ENCODE measurements around the gene FUCA1. TPM values are rescaled to one million over a fixed set of nuclear protein-coding genes. Genes with fewer than 3 reads are reported as not detected.

Gene FUCA1
- total and polyA plus RNA-seq, 2 of the 8 experiments (the other 6 are each of a cell fraction or from before 2014, with no cell fraction given) = 5.9 to 6.4 TPM

- no peak for TF ChIP-seq CREB1 (IDR thresholded peaks at IDR 0.05)
- TF ChIP-seq KDM4A (IDR thresholded peaks at IDR 0.05; ENCODE audit: low read depth, low read length, severe bottlenecking) = peak; percentile 50
- TF ChIP-seq GTF2F1 (IDR thresholded peaks at IDR 0.05; ENCODE audit: borderline replicate concordance, low read depth, low read length) = peak; percentile 54; the same call in 1 of the 2 replicates
- TF ChIP-seq POLR2AphosphoS5 (IDR thresholded peaks at IDR 0.05; ENCODE audit: low read depth, low read length) = peak; percentile 95
- peak; percentile 98 for TF ChIP-seq PHF8 (conservative IDR thresholded peaks at IDR 0.05; ENCODE audit: low read depth, low read length)
- peak; percentile 89; the same call in 1 of the 2 replicates for TF ChIP-seq RBBP5 (IDR thresholded peaks at IDR 0.05; ENCODE audit: borderline replicate concordance, low read depth, low read length)
- peak; percentile 87 for TF ChIP-seq EGR1 (IDR thresholded peaks at IDR 0.05; ENCODE audit: borderline replicate concordance, low read depth, low read length)
- TF ChIP-seq ATF3 (IDR thresholded peaks at IDR 0.05; ENCODE audit: insufficient read depth, low read depth, low read length) = peak; percentile 45; the same call in 1 of the 2 replicates
- peak; percentile 94 for TF ChIP-seq KDM5A (IDR thresholded peaks at IDR 0.05; ENCODE audit: low read length)
- TF ChIP-seq TAF7 (optimal IDR thresholded peaks at IDR 0.05; ENCODE audit: borderline replicate concordance, low read depth, low read length) = peak; percentile 92
- TF ChIP-seq SIN3A (conservative IDR thresholded peaks at IDR 0.05 in 1 of 2, IDR thresholded peaks at IDR 0.05 in 1 of 2; ENCODE audit: low read depth in 1 of 2, low read length in 2 of 2) = peak in 1 of 2 experiments; percentile 68; a peak in 1 of 4 replicates
- TF ChIP-seq RAD21 (IDR thresholded peaks at IDR 0.05 in 1 of 2, conservative IDR thresholded peaks at IDR 0.05 in 1 of 2; ENCODE audit: low read depth in 2 of 2, low read length in 2 of 2) = no peak
- TF ChIP-seq HDAC2 (IDR thresholded peaks at IDR 0.05; ENCODE audit: borderline replicate concordance in 1 of 2, low read depth in 2 of 2, low read length in 2 of 2) = 0 out of 4 replicates have a peak, but pooled peaks have one; percentile 46 to 85
Measured at GRCh38 chr1:23825076-23825761, 42.9 kb downstream of the FUCA1 start, which contains the start of gene HMGCL (continued).

Measured in H1 (cell line).